GM10248 (cell line): Measurements from ENCODE around the gene ADH5.
"Not testable (repeated sequence)": the region's sequence is repeated elsewhere in the genome, so short reads cannot be mapped to it uniquely, and the experiment has no call there.

ENCODE experiments used
- CTCF ChIA-PET: fragments of 300-600 bp; sonication (Branson Sonifier 250); formaldehyde crosslinking; extraction: SDS; loops from one replicate; lab custom pipeline; 2021; ENCODE audit warnings: antibody characterized with exemption; lab: Yijun Ruan, JAX
- POLR2A ChIA-PET: fragments of 350-650 bp; sonication (Branson Sonifier 250); formaldehyde crosslinking; extraction: SDS; loops from one replicate; lab custom pipeline; 2020; ENCODE audit warnings: antibody characterized with exemption; lab: Yijun Ruan, JAX
- DNase-seq: peaks from one replicate; pipeline ENCODE4 v3.0.0; 2012; ENCODE audit errors: extremely low spot score
- CTCF ChIP-seq: IDR thresholded peaks from 2 replicates; pipeline ENCODE4 v1.5.1; 2012; ENCODE audit warnings: mild to moderate bottlenecking, low read depth; ENCODE audit errors: extremely low read depth, missing control alignments, control extremely low read depth

The ADH5 gene

GRCh38 chr4:99025506-99025905 lies 63.1 kb downstream of the ADH5 start:
- POLR2A ChIA-PET = no interaction called here
- no peak for TF ChIP-seq CTCF

GRCh38 chr4:99024481-99025275 lies 63.9 kb downstream of the ADH5 start:
- POLR2A ChIA-PET = no interaction called here
- CTCF ChIA-PET = interaction anchor here (1.5 to 3.4 kb wide), 3 partner anchors 23 to 32 kb away, joined by 6 to 17 read pairs (median 14); partner anchors contain the start of gene METAP1
- no peak for DNase-seq
- no peak for TF ChIP-seq CTCF

More at GRCh38 chr4:99025506-99025905, 63.1 kb downstream of the ADH5 start:
- CTCF ChIA-PET = interaction anchor here (1.4 to 3.4 kb wide), 4 partner anchors 11 to 31 kb away, joined by 3 to 17 read pairs (median 10); partner anchors contain the start of gene METAP1
- DNase-seq = no peak

- POLR2A ChIA-PET = not testable (repeated sequence)
- CTCF ChIA-PET = interaction anchor here (1.0 to 3.4 kb wide), 3 partner anchors 22 to 33 kb away, joined by 3 to 17 read pairs (median 6); partner anchors contain the start of gene METAP1
Observed at GRCh38 chr4:99023800-99024251, 64.8 kb downstream of the ADH5 start.

GRCh38 chr4:99022566-99022965 lies 66.0 kb downstream of the ADH5 start:
- no peak for TF ChIP-seq CTCF
- DNase-seq = no peak
- ChIA-PET CTCF (interaction anchor here (1.0 kb wide), 1 partner anchor 34 kb away, joined by 3 read pairs; no protein-coding TSS in a partner anchor), POLR2A (no interaction called here)

More at GRCh38 chr4:99023800-99024251, 64.8 kb downstream of the ADH5 start:
- DNase-seq = not testable (repeated sequence)

GRCh38 chr4:99021386-99021785 lies 67.2 kb downstream of the ADH5 start:
- POLR2A ChIA-PET = no interaction called here
- no peak for TF ChIP-seq CTCF
- DNase-seq = no peak
- CTCF ChIA-PET = no interaction called here
